ENCODE data around the gene CCDC178.

Gene CCDC178

GRCh38 chr18:33052886-33053285, 387.6 kb downstream of the CCDC178 start:
- TF ChIP-seq, protein P1, sequence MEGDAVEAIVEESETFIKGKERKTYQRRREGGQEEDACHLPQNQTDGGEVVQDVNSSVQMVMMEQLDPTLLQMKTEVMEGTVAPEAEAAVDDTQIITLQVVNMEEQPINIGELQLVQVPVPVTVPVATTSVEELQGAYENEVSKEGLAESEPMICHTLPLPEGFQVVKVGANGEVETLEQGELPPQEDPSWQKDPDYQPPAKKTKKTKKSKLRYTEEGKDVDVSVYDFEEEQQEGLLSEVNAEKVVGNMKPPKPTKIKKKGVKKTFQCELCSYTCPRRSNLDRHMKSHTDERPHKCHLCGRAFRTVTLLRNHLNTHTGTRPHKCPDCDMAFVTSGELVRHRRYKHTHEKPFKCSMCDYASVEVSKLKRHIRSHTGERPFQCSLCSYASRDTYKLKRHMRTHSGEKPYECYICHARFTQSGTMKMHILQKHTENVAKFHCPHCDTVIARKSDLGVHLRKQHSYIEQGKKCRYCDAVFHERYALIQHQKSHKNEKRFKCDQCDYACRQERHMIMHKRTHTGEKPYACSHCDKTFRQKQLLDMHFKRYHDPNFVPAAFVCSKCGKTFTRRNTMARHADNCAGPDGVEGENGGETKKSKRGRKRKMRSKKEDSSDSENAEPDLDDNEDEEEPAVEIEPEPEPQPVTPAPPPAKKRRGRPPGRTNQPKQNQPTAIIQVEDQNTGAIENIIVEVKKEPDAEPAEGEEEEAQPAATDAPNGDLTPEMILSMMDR (IDR thresholded peaks at IDR 0.05; ENCODE audit: insufficient read depth, low read length, missing control alignments): no peak
- DNase-seq (ENCODE audit: low read depth, low spot score): no peak
- POLR2A ChIA-PET: no interaction called here
- no peak overlapping the region for H3K4me3 ChIP-seq (ENCODE audit: low read depth, low read length)
- CTCF ChIA-PET: no interaction called here

DNA sequence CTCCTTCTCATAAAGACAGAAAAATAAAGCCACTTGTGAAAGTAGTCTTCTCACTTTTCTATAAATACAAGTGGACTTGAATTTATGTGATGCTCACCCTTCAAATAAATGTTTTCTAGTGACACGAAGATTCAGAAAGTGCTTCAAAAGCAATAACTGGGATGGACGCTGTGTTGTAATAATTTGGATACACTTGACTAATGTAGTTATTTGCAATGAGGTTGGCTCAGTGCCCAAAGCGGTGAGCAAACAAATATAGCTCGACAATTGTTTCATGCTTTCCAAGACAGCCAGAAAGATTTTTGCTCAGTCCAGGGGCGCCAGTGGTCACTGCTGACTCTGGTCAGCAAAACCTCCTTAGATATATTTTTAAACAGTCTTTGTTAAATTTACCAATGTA, 389.1 kb downstream of the CCDC178 start:
- ChIA-PET POLR2A (no interaction called here), CTCF (no interaction called here)
- no peak overlapping the region for H3K4me3 ChIP-seq (ENCODE audit: low read depth, low read length)
- no peak for DNase-seq (ENCODE audit: low read depth, low spot score)
- TF ChIP-seq, protein P1 (IDR thresholded peaks at IDR 0.05; ENCODE audit: insufficient read depth, low read length, missing control alignments): no peak

GRCh38 chr18:33040213-33040612, 400.3 kb downstream of the CCDC178 start:
- TF ChIP-seq, protein P1 (IDR thresholded peaks at IDR 0.05; ENCODE audit: insufficient read depth, low read length, missing control alignments): no peak
- CTCF ChIA-PET: no interaction called here
- POLR2A ChIA-PET: no interaction called here

GRCh38 chr18:33034945-33035344, 405.6 kb downstream of the CCDC178 start:
- no peak overlapping the region for H3K4me3 ChIP-seq (ENCODE audit: low read depth, low read length)
- ChIA-PET CTCF (no interaction called here), POLR2A (no interaction called here)
- no peak for DNase-seq (ENCODE audit: low read depth, low spot score)
- TF ChIP-seq, protein P1 (IDR thresholded peaks at IDR 0.05; ENCODE audit: insufficient read depth, low read length, missing control alignments): no peak

More at GRCh38 chr18:33040213-33040612, 400.3 kb downstream of the CCDC178 start:
- H3K4me3 ChIP-seq (ENCODE audit: low read depth, low read length): no peak overlapping the region
- DNase-seq (ENCODE audit: low read depth, low spot score): no peak

GRCh38 chr18:33034212-33034611, 406.3 kb downstream of the CCDC178 start:
- H3K4me3 ChIP-seq (ENCODE audit: low read depth, low read length): no peak overlapping the region
- ChIA-PET CTCF (no interaction called here), POLR2A (no interaction called here)
- TF ChIP-seq, protein P1 (IDR thresholded peaks at IDR 0.05; ENCODE audit: insufficient read depth, low read length, missing control alignments): no peak
- no peak for DNase-seq (ENCODE audit: low read depth, low spot score)

- TF ChIP-seq, protein P1 (IDR thresholded peaks at IDR 0.05; ENCODE audit: insufficient read depth, low read length, missing control alignments): no peak
- DNase-seq (ENCODE audit: low read depth, low spot score): no peak
- ChIA-PET CTCF (no interaction called here), POLR2A (no interaction called here)
- no peak overlapping the region for H3K4me3 ChIP-seq (ENCODE audit: low read depth, low read length)
Observed at GRCh38 chr18:33022370-33022769, 418.2 kb downstream of the CCDC178 start.

Measured in AG04449 (cell line).